HG02588 (cell line): ENCODE measurements around the gene SPECC1.
"Not testable (repeated sequence)": the region's sequence is repeated elsewhere in the genome, so short reads cannot be mapped to it uniquely, and the experiment has no call there.

Experiments used
- ATAC-seq: cut with Tn5 transposase; IDR thresholded peaks from one replicate; pipeline ENCODE4 v1.9.1; 2021; ENCODE audit warnings: mild to moderate bottlenecking, moderate library complexity; ENCODE audit not compliant: unreplicated experiment

SPECC1 gene

GRCh38 chr17:20352567-20352966 is 343.4 kb downstream of the SPECC1 start:
- not testable (repeated sequence) for ATAC-seq

DNA sequence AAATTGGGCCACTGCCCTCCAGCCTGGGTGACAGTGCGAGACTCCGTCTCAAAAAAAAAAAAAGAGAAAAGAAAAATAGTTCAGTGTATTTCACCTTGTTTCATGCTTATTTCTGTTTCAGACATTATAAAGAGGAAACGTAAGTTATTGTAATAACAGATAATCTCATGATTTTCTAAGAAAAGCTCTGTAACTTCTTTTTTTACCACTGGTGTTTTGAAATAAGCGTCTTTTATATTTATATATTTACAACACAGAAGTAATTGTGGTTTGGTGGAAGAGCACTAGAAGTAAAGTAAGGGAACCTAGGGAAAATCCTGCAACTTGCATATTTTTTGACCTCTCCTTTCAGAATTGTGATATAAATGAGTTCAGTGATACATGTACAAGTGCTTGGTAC is 354.7 kb downstream of the SPECC1 start:
- not testable (repeated sequence) for ATAC-seq
